NCI-H345 (cell line): ENCODE measurements around the gene CCDC24.

Source experiments
- DNase-seq: peaks from one replicate; lab custom pipeline; 2025; lab: John Stamatoyannopoulos, UW

The CCDC24 gene

GRCh38 chr1:44024031-44024902 is 32.9 kb downstream of the CCDC24 start:
- DNase-seq = no peak

DNA sequence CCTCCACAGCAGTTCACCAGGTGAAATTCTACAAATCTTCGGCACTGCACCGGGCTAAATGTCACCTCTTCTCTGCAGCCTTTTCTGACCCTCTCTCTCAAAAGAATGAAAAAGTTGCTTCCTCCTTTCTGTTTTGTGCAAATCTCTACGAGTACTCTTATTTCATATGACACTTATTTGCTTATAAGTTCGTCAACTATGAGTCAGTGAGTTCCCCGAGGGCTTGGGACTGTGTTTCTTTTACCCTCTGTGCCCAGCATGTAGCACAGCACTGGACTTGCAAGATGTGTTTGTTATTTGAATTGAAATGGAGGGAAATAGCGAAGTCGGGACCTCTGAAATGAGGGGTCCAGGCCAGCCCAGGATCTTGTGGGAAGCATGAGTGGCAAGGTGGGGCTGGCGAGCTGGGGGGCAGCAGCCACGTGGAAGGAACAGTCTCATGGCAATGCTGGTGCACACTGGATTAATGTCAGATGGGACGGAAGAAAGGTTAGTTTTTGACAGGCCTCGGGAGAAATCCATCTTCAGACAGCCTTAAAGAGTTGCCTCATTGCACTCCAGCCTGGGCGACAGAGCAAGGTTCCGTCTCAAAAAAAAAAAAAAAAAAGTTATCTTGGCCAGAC is 33.6 kb downstream of the CCDC24 start:
- DNase-seq = no peak

- DNase-seq = no peak
These were observed 34.4 kb downstream of the CCDC24 start for GRCh38 chr1:44025816-44026215.

DNA sequence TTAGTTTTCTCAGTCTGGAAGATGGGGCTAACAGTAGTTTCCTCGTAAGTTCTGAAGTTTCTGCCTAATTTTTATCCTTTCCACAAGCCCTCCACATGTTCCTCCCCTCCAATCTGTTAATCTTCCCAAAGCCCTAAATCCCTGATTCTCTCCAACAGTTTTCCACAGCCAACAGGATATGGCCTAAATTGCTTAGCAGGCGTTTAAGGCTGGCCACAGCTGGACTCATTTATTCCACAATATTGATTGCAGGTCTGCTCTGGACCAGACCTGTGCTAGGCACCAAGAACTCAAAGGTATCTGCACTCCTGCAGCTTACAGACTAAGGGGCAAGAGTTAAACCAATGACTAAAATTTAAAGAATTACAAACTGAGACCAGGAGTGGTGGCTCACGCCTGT is 35.9 kb downstream of the CCDC24 start:
- DNase-seq = no peak

DNA sequence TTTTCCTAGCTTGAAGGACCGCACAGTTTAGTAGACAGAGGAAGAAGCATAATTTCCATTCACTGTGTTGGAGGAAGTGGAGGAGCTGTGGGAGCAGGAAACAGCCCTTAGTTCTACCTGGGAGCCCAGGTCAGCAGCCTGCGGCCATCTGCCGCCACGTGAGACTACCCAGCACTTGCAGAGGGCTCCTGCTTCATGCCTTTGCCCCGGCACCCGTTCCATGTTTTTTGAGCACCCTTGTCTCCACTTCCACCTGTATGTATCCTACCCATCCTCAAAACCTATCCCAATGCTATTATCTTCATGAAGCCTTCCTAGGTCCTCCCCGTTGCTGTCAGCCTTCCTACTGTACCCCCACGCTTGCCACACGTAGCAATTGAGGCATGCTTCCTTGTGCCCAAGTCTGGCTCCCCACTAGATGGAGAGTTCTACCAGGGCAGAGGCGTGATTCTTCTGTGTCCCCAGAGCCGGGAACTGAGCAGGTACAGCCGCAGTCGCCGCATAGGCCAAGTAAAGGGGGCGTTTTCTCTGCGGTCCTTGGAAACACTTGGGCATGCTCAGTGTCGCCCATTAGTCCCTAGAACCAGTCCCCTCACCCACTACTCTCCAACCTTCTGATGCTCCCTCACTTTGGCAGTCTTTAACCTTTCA is 38.0 kb downstream of the CCDC24 start:
- peak; percentile 62 for DNase-seq

- peak; percentile 83 for DNase-seq
These were observed 38.7 kb downstream of the CCDC24 start for GRCh38 chr1:44029911-44030604.

DNA sequence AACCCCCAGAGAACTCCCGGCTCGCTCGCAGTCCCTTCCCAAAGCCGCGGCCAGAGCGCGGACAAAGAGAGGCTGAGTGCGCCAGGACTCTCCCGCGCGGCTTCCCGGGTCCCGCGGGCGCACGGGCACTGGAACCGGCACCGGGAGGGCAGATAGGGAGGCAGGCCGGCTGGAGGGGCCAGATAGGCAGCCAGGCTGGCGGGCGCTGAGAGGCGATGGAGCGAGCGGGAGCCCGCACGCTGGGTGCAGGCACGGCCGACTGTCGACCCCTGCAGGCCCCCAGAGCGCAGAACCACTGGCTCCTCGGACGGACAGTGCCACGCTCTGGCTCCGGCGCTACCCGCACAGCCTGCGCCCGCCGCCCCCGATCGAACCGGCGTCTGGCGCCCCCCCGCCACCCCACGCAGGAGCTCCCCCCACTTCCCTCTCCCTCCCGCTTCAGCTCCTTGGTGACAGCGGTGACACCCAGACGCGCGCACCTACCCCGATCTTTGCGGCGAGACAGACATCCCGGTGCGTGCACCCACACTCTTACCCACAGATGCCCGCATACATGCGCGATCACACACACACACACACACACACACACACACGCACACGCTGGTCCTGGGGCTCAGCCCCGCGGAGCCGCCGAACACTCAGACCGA is 39.3 kb downstream of the CCDC24 start:
- DNase-seq = no peak

DNA sequence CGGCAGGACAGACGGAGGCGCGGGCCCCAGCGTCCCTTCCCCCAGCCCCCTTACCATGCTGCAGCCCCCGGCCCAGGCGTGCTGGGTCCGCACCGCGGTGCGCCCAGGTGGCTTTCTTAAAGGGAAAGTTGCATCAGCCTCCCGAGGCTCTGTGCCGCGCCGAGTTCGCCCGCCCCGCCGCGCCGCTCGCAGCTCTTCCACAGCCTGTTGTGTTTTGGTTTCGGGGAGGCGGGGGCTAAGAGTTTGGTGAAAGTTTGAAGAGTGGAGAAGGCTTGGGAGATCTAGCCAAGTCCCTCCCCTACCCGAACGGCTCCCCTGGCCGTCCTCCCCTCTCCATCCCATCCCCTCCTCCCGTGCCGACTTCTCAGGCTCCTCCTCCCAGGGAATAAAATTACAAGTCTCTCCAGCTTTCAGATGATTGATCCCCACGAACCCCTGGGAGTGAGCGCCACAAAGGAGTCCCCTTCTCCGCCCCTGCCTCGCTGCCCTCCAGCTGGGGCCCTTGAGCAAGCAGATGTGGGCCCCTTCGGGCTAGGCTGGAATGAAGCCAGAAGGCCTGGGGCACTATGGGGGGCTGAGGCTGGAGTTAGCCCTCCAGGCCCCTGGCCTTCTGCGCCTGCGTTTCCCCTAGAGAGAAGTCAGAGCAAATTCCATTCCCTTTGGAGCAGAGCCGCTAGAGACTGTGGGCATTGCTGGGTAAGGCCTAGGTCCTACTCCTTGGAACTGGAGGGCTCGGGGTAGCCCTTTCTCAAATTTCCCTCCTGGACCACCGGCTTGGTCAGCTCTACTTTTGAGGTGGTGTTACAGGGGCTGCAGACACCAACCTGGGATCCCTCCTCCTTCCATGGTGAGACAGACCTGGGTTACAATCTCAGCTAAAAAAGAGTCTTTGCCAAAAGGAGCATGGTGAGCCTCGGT is 40.1 kb downstream of the CCDC24 start, which contains the start of gene SLC6A9:
SLC6A9 (minus strand) TSS at position 211 of the 918 bp plus-strand sequence. CDS start 7,185 bp downstream, outside the sequence.
- DNase-seq = peak; percentile 30

GRCh38 chr1:44032170-44032790 is 40.9 kb downstream of the CCDC24 start:
- DNase-seq = no peak

GRCh38 chr1:44033041-44033575 is 41.7 kb downstream of the CCDC24 start:
- DNase-seq = no peak

DNA sequence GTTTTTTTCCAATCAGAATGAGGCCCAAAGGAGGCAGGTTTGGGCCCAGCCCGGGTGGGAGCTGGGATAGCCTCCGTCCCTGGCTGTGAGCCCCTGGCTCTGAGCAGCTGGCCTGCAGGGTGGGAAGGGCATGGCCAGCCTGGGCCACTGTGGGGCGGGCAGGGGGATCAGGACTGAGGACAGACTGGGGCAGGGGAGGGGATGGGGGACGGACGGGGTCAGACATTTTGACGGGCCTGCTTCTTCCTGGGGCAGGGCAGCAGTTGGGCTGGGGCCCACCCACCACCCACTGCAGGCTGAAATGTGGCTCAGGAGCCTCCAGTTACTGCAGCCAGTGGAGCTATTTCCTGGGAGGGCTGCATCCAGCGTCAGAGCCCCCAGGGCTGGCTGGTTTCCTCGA is 42.4 kb downstream of the CCDC24 start:
- no peak for DNase-seq

DNA sequence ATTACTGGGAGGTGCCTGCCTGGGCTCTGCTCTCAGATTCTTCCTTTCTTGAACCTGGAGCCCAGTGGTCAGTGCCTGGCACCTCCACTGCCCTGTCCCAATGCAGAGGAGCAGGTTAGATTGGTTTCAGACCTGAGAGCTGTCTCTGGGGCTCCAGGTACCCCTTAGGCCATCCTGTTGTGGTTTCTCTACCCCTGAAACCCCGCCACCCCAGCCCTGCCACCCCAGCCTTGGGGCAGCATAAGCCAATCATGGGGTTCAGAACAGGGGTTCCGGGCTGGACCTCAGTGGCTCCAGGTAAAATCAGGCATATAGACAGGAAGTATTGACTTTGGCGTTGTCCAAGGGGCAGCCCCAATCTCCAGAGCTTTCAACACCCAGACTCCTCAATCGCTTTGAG is 43.0 kb downstream of the CCDC24 start:
- no peak for DNase-seq

GRCh38 chr1:44034976-44035716 is 43.7 kb downstream of the CCDC24 start:
- DNase-seq = no peak

- DNase-seq = no peak
These were observed 44.5 kb downstream of the CCDC24 start for GRCh38 chr1:44035726-44036408.

DNA sequence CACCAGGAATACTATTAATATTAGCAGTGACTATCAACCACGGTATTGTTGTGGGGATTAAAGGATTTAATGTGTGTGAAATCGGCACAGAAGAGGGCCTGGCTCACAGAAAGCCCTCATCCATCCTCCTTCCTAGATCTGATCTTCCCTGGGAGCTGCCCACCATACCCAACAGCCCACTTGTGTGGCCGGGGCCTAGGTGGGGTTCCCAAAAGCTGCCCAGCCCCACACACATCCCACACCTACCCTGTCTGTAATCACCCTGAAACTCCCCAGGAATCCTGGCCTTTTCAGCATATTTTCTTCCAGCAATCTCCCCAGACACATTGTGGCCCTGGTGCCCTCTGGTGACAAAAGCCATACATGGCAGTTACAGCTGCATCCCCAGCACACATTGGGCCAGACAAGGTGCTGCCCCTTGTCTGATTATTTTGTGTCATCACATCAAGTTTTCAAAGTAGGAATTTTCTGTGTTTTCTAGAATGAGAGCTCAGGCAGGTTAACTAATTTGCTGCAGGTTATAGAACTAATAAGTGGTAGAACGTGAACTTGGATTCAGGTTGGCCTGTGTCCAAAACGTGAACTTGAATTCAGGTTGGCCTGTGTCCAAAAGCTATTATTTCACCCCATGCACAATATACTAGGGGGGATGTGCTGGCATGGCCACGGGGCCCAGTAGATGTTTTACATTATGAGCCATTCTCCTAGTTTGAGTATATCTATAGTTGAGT is 45.2 kb downstream of the CCDC24 start:
- DNase-seq = peak; percentile 84

DNA sequence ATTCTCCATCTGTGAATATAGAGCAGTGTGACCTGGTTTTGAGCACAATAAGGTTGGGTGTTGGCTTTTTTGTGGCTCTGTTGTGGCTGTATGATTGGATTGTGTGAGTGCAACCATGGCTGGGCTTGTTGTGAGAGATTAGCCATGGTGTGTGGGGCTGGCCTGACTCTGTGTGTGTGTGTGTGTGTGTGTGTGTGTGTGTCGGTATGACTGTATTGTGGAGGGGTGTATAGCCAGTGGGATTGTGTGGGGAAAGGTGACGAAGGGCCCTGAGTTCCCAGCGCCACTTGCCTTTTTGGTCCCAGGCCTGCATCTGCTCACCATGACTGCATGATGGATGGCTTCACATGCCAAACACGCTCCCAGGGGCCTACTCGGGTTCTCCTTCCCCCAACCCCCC is 45.8 kb downstream of the CCDC24 start:
- DNase-seq = peak; percentile 10

GRCh38 chr1:44038876-44039657 is 47.7 kb downstream of the CCDC24 start:
- no peak for DNase-seq
